NCI-H1417 treated with DMSO at 0.1 percent for 48 hours (cell line): Measurements from ENCODE around the gene FAM174C.

Experiments used
- DNase-seq: peaks from one replicate; lab custom pipeline; 2025; lab: John Stamatoyannopoulos, UW

FAM174C gene

GRCh38 chr19:1286487-1287353 lies 11.4 kb downstream of the FAM174C start:
- no peak for DNase-seq

DNA sequence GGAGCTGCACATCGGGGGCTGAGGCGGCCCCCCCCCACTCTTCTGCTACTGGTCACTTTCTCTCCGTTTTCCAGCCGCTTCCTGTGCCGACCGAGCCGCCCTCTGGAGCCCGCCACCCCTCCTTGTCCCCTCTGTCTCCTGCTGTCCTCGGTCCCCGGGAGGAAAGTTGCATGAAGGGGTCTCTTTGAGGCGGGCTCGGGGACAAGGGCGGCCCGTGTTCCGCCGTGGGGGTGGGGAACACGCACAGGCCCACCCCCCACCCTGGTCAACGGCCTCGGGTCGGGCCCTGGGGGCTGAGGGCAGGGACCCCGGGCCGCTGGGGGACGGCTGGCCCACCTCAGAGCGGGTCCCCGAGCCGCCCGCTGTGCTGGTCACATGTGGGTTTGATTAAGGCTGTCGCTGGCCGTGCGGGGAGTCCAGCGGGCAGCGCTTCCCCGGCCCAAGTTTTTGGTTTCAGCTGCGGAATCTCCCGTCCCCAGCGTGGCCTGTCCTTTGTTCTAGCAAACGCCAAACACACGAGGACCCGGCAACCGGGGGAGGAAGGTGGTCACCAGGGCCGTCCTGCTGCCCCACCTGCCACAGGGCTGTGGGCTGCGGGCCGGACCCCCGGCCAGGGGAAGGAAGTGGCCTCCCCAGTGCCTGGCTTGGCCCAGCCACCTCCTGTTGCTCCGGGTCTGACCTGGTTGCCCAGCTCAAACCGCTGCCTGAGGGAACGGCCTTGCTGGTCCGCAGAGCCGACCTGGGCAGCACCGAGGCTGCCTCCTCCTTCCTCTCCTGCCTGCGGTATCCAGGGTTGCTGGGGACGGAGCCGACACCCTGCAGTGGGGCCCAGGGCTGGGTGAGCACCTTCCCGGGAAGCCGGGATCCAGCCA lies 12.3 kb downstream of the FAM174C start:
- DNase-seq = no peak

- no peak for DNase-seq
These were observed 12.9 kb downstream of the FAM174C start for GRCh38 chr19:1288226-1288612.

GRCh38 chr19:1288833-1289685 lies 13.7 kb downstream of the FAM174C start:
- DNase-seq = no peak

- DNase-seq = no peak
These were observed 14.3 kb downstream of the FAM174C start for GRCh38 chr19:1289686-1290025.

DNA sequence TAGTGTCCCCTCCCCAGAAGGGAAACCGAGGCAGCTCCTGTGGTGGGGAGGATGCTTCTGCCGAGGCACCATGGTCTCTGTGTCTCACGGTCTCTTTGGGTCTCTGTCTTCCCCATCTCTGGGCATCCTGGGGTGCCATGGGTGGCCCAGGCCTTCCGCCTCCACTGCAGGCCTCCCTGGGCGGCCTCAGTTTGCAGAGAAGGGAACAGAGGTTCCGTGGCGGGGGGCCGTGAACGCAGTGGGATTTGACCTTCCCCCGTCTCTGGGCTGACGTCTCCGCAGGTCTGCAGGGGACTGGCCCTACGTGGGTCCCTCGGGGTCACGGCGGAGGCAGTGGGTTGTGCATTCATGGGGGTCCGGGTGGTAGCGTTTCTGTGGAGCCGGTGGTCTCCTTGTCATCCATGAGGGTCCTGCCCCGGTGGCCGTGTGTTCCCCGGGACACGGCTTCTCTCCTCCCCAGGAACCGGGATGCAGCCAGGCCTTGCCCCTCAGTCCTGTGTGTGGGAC lies 14.9 kb downstream of the FAM174C start:
- DNase-seq = no peak

DNA sequence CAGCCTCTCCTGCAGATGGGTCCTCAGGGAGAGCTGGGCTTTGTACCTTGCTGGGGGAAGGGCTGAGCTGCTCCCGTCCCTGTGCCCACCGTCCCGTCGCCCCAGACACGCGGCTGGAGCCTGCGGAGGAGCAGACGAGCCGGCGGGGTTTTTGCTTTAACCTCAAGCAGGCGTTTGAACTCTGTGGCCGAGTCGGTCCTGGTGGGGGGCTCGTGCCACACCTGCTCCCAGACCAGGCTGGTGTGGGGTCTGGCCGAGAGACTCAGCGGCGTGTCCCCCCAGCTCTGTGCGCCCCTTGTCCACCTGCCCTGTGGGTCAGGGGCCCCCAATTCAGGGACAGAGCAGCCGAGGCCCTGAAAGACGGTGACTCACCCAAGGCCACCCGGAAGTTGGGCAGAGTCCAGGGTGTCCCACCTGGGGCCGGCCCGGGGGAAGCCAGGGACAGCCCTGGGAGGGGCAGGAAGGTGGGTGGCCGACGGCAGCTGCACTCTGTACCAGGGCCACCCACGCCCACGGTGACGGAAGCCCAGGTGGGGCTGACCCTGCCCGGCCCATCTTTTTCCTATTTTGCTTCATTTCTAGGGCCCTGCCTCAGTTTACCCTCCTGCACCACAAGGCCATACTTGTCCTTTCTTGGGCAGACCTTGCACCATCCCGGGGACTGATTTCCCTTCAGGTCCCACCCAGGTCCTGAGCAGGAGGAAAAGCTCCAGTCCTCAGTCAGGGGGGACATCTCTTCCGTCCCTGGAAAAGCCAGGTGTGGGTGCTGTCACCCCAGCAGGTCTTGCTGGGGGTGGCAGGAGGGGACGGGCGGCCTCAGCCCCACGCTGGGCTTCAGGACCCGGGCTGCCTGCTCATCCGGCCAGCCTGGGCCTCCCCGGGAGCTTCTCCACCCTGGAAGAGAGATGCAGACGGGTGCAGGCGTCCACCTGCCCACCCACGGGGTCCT lies 15.6 kb downstream of the FAM174C start:
- DNase-seq = no peak

DNA sequence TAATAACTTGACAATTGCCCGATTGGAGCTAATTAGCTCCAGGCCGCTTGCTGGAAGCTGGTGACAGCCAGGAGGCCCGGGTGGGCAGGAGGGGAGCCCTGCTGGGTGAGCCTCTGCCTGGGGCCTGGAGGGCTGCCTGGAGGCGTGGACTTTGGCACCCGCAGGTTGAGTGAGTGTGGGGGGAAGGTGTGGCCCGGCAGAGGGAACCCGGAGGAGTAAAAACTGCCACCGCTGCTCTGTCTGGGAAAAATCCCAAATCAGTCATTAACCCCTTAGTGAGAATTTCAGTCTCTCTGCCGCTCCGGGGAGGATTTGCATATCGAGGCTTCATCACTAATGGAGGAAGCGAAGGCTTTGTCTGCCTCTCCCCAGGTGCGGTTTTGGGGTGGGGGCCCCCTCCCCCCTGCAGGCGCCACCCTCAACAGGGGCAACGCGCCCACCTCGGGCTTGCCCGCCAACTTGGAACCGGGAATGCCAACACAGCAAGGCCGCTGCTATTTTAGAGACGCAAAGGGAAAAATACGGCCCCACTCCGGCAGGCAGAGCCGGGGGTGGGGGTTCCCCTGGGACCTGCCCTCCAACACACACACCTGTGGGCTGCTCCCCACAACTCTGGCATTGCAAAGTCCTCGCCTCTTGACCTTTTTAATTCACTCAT lies 16.6 kb downstream of the FAM174C start:
- no peak for DNase-seq

DNA sequence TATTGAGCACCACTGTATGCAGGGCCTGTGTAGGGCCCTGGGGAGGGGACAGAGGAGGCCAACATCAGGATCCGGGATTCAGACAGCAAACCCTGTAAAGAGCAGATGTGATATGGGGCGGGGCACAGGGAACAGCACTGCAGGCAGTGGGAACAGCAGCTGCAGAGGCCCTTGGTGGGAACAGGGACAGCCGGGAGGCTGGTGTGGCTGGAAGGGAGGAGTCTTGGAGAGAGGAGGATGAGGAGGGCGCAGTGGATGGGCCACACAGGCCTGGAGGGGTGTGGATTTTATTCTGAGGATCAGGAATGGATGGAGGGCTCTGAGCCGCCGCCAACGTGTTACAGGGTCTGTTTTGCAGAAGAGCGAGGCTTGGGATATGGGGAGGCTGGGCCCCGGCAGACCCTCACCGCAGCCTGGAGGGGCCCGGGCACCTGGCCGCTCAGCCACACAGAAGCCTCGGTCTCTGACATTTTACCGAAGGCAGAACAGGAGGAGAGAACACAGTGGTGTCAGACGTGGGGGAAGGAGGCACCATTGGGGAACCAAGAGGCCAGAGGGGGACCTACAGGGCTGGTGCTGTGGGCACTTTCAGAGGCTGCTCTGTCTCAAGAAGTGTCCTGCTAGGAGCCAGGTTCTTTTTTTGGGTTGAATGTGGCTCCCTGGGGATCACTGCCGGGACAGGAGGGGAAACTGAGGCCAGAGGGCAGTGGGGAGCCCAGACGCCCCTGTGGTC lies 17.3 kb downstream of the FAM174C start:
- no peak for DNase-seq

DNA sequence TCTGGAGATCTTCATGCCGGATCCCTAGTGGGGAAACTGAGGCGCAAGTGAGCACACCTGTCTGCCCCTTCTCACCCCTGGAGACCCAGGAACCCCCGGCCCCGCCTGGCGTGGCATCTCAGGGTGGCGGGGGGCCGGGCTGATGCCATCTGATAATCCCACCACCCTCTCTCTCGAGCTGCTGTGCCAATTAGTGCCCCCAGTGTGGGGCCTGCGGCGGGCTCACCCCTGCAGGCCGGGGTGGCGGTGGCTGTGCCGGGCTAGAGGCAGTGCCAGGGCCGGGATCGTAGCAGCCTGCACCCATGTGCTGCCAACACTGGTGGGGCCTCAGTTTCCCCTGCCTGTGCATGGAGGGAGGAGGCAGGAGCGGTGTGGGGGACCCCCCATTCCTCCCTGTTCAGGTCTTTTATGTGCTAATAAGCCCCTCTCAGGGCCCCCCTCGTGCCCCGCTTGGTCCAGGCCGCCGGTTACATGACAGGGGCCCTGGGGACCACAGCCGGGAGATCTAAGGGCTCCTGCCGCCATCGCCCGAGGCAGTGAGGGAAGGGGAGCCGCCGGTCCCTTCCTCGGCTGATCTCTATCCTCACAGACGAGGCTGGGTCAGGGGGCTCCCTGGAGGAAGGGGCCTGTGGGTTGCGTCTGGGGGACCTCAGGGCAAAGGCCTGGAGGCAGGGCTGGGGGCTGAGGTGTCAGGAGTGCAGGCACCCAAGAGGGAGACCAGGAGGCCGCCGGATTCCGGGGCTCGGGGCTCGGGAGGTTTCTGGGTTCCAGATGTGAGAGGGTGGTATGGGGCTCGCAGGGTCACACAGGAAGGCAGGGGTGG lies 18.7 kb downstream of the FAM174C start:
- DNase-seq = no peak

- DNase-seq = no peak
These were observed 19.4 kb downstream of the FAM174C start for GRCh38 chr19:1294688-1295087.

GRCh38 chr19:1295169-1296012 lies 20.1 kb downstream of the FAM174C start:
- DNase-seq = no peak

DNA sequence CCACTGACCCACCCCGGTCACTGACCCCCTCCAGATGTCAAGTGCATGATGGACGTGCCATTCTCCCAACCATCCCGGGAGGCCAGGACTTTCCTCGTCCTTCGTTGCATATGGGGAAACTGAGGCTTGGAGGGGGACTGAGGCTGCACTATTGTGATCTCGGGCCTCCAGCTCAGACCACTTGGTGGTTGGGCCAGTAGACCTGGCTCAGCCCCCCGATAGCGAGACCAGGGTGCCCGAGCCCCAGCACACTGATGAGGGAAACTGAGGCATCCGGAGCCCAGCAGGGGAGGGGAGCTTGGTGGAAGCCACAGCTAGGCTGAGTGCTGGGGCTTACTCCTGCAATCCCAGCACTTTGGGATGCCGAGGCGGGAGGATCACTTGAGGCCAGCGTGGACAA lies 20.7 kb downstream of the FAM174C start:
- no peak for DNase-seq

- DNase-seq = no peak
These were observed 21.4 kb downstream of the FAM174C start for GRCh38 chr19:1296575-1297271.

DNA sequence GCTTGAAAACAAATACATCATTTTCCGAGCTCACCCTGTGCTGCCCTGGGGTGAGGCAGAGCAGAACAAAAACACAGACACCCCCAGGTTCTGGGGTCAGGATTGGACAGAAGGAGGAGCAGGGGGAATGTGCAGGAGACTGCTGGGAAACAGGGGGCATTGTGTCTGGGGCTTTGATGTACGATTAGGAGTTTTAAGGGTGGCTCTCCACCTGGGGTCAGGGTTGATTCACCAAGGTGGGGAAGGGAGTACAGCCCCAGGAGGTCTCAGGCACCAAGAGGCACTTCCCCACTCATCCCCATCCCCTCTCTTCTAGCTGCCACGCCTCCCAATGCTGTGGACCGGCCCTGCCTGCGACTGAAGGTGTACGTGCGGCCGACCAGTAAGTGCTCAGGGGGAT lies 22.9 kb downstream of the FAM174C start:
- DNase-seq = no peak

DNA sequence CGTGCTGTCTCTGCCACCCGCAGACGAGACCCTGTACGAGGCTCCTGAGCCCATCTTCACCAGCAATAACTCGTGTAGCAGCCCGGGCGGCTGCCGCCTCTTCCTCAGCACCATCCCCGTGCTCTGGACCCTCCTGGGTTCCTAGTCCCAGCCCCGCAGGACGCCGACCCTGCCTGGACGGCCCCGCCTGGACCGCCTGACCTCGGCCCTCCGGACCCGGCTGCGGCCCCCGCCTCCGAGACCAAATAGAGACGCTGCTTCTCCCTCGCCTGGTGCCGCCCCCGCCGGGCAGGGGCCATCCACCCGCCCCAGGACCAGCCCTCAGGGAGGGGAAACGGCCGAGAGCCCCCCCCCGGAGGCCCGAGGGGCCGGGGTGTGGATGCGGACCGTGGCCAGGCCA lies 24.5 kb downstream of the FAM174C start:
- DNase-seq = no peak
